ENCODE results near the gene SUN1.

- TF ChIP-seq CTCF (IDR thresholded peaks at IDR 0.05) (no peak), POLR2A (IDR thresholded peaks at IDR 0.05) (no peak)
Measured at GRCh38 chr7:791519-791918, 40.8 kb upstream of the SUN1 start.

All from uterus (tissue), 2 donors.